ENCODE measurements around the gene POLN.

The POLN gene

GRCh38 chr4:2071912-2072867 is 169.7 kb downstream of the POLN start:
- ChIA-PET CTCF (no interaction called here), POLR2A (no interaction called here)
- TF ChIP-seq, protein P1, sequence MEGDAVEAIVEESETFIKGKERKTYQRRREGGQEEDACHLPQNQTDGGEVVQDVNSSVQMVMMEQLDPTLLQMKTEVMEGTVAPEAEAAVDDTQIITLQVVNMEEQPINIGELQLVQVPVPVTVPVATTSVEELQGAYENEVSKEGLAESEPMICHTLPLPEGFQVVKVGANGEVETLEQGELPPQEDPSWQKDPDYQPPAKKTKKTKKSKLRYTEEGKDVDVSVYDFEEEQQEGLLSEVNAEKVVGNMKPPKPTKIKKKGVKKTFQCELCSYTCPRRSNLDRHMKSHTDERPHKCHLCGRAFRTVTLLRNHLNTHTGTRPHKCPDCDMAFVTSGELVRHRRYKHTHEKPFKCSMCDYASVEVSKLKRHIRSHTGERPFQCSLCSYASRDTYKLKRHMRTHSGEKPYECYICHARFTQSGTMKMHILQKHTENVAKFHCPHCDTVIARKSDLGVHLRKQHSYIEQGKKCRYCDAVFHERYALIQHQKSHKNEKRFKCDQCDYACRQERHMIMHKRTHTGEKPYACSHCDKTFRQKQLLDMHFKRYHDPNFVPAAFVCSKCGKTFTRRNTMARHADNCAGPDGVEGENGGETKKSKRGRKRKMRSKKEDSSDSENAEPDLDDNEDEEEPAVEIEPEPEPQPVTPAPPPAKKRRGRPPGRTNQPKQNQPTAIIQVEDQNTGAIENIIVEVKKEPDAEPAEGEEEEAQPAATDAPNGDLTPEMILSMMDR (IDR thresholded peaks at IDR 0.05; ENCODE audit: control extremely low read depth, extremely low read depth, low read depth, missing control alignments) = no peak
- no peak for DNase-seq (ENCODE audit: extremely low spot score)

DNA sequence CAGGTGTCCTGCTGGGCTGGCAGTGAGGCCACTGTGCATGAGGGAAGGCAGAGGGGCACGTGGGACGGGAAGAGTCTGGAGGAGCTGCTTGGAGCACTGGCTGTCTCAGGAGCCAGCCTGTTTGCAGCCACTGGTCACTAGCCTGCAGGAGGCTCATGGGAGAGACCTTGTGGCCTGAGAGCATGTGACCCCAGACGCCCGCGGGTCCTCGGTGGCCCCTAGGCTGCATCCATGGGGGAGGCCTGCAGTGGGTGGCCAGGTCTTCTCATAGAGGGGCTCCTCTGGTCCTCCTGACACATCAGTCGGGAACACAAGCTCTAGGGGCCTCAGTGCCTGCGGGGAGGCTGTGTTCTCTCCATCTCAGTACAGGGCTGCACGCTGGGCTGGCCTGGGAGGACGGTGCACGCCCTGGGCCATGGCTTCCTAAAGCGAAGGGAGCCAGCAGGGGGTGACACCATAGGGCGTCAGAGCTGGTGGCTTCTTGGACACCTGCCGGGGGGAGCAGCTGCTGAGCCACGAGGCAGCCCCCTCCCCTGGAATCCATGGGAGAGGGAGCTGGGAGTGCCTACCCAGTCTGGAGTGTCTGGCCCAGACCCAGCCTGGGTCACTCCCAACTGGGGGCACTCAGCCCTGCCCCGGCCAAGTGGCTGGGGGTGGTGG is 170.5 kb downstream of the POLN start:
- POLR2A ChIA-PET = no interaction called here
- no peak for DNase-seq (ENCODE audit: extremely low spot score)
- CTCF ChIA-PET = no interaction called here
- TF ChIP-seq, protein P1 (IDR thresholded peaks at IDR 0.05; ENCODE audit: control extremely low read depth, extremely low read depth, low read depth, missing control alignments) = no peak

DNA sequence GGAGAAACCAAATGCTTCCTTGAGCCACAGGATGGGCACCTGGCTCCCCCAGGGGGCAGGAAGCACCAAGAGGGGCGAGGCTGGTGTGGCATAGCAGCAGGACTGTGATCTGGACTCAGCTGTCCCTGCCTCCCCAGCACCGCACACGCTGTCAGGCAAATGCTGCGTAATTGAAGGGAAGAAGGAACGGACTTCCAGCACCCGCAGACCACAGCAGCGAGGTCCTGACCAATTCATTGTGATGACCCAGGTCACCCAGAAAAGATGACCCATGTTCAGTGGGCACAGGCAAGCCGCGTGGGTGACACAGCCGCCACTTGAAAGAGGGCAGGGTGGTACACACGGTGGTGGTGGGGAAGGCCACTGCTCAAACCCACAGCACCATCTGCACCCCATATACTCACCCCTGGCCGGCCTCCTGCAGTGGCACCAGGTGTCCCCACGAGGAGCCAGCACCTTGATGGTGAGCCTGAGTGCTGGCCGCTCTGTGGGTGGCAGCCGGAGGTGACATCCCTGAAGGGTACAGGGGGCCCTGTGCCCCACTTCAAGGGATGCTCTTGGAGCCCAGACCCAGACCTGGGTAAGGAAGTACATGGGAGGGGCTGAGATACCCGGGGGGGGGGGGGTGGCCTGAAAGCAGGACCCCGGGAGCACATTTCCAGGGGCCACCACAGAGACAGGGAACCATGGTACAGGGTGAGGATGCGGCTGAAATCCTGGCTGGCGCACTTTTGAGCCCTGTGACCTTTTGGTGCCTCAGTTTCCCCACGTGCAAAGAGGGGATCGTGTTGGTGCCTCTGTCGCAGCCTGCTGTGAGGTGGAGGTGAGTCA is 171.3 kb downstream of the POLN start:
- TF ChIP-seq, protein P1 (IDR thresholded peaks at IDR 0.05; ENCODE audit: control extremely low read depth, extremely low read depth, low read depth, missing control alignments) = no peak

DNA sequence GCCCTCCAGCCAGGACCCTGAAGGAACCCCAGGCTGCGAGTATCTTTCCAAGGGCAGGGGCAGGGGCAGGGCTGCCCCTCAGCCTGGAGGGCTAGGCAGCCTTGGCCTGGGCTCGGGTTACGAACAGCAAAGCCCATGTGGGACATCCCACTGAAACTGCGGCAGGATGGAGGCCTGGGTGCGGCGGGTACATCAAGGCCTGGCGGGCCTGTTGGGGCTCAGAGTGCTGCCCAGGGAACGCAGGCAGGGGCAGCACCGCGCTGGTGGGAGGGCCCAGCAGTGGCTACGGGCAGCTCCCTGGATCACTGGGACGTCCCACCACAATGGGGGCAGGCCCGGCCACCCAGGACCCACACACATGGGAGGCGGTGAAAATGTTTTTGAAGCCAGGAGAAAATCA is 171.9 kb downstream of the POLN start:
- POLR2A ChIA-PET = no interaction called here
- CTCF ChIA-PET = no interaction called here
- TF ChIP-seq, protein P1 (IDR thresholded peaks at IDR 0.05; ENCODE audit: control extremely low read depth, extremely low read depth, low read depth, missing control alignments) = no peak
- DNase-seq (ENCODE audit: extremely low spot score) = no peak

More for the DNA sequence above, 171.3 kb downstream of the POLN start:
- no peak for DNase-seq (ENCODE audit: extremely low spot score)
- POLR2A ChIA-PET = no interaction called here
- CTCF ChIA-PET = no interaction called here

DNA sequence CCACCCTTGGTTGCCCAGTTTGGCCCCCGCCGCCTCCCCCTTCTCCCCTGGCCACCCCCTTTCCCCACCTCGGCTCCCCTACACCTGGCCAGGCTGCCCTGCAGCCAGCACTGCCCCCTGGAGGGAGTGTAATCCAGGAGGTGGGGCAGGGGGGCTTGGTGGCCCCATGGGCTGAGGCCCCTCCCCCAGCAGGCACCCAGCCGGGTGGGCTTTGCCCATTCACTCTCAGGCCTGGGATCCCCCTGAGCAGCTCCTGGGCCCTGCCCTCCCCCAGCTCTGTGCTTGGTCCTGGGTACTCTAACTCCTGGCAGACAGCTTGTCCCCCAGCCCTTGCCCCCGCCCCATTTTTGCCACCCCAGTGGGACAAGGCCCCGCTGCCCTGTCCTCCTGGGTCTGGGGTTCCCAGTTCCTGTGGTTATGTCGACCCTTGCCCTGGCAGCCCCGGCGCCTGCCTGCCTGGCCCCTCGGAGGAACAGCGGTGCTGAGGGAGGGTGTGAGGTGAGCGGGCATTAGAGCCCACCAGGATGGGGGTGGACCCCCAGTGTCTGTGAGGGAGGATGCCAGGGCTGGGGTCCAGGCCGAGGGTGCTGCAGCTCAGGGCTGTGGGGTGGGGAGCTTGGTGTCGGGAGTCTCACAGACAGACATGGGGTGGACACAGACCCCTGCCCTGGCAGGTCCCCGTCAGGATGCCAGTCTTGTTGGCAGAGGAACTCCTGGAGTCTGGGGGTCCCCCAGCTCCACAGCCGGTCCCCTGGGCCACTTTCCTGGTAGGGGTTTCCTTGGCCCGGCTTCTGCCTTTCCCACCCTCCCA is 172.6 kb downstream of the POLN start:
- POLR2A ChIA-PET = interaction anchor here (0.6 kb wide), 1 partner anchor 92 kb away, joined by 3 read pairs; no protein-coding TSS in a partner anchor
- no peak for DNase-seq (ENCODE audit: extremely low spot score)
- TF ChIP-seq, protein P1 (IDR thresholded peaks at IDR 0.05; ENCODE audit: control extremely low read depth, extremely low read depth, low read depth, missing control alignments) = no peak
- CTCF ChIA-PET = no interaction called here
